Endothelial cell of umbilical vein (primary cell): ENCODE data around the gene SNX25. TPM values are rescaled to one million over a fixed set of nuclear protein-coding genes. Genes with fewer than 3 reads are reported as not detected.

Experiments
- BruUV-seq: library from RNA; stranded (reverse); fragments of 400-500 nt; replicated peaks from 2 replicates; lab custom pipeline; 2021; lab: Mats Ljungman, UMichigan
- CTCF ChIA-PET: fragments of 300-600, 350-600 bp; sonication (Branson Sonifier 250); formaldehyde crosslinking; loops from one replicate; lab custom pipeline; 2021; ENCODE audit warnings: antibody characterized with exemption, inconsistent platforms; lab: Charles Lee
- POLR2A ChIA-PET: fragments of 300-600, 350-600 bp; sonication (Branson Sonifier 250); formaldehyde crosslinking; loops from one replicate; lab custom pipeline; 2021; ENCODE audit warnings: antibody characterized with exemption, inconsistent platforms; lab: Charles Lee
- DNase-seq: peaks from one replicate; pipeline ENCODE4 v3.0.0-alpha.2; 2011; ENCODE audit warnings: low read depth, low spot score
- FAIRE-seq: peaks from 2 replicates; lab custom pipeline; 2011; peaks lifted over from hg19 to GRCh38; lab: Jason Lieb, UNC
- H2AFZ ChIP-seq: 2 replicates; pipeline ENCODE4 v1.6.0; 2012; ENCODE audit warnings: low read depth, low read length, control low read depth, inconsistent platforms
- H3K27ac ChIP-seq: 2 replicates; pipeline ENCODE4 v1.5.1; 2011; ENCODE audit warnings: low read depth, mild to moderate bottlenecking, control low read depth, low read length, moderate library complexity; ENCODE audit not compliant: insufficient read depth
- H3K27me3 ChIP-seq, 2 experiments: 2 replicates each; pipeline versions ENCODE4 v1.6.0 to v1.6.1; 2011; ENCODE audit warnings: low read length in 2 of 2, mixed read lengths in 1 of 2; ENCODE audit not compliant: control insufficient read depth in 2 of 2, insufficient read depth in 2 of 2
- H3K36me3 ChIP-seq, 2 experiments: 2 replicates in 1 of 2; 3 replicates in 1 of 2; pipeline ENCODE4 v1.5.1; 2011; ENCODE audit warnings: low read length in 2 of 2, mild to moderate bottlenecking in 1 of 2, moderate library complexity in 1 of 2; ENCODE audit not compliant: control insufficient read depth in 2 of 2, insufficient read depth in 2 of 2; ENCODE audit errors: extremely low read depth in 1 of 2
- H3K4me1 ChIP-seq: 3 replicates; pipeline ENCODE4 v1.5.1; 2011; ENCODE audit warnings: mild to moderate bottlenecking, low read length; ENCODE audit not compliant: control insufficient read depth, insufficient read depth; ENCODE audit errors: extremely low read depth
- H3K4me2 ChIP-seq: 2 replicates; pipeline ENCODE4 v1.6.1; 2011; ENCODE audit warnings: low read length, control low read depth, mixed read lengths; ENCODE audit not compliant: insufficient read depth
- H3K4me3 ChIP-seq, 3 experiments: fragments of 200-600 bp in 1 of 3; sonication (generic), shearing (Covaris generic) in 1 of 3; replicated peaks in 1 of 3; 2 replicates each; pipeline ENCODE4 v1.5.1; 2011 to 2016; ENCODE audit warnings: control low read depth in 3 of 3, low read length in 3 of 3, mild to moderate bottlenecking in 2 of 3, inconsistent platforms in 1 of 3, low read depth in 1 of 3, moderate library complexity in 1 of 3; ENCODE audit not compliant: insufficient read depth in 1 of 3
- H3K79me2 ChIP-seq: 2 replicates; pipeline ENCODE4 v1.6.0; 2012; ENCODE audit warnings: low read length, inconsistent platforms; ENCODE audit not compliant: control insufficient read depth, insufficient read depth
- H3K9ac ChIP-seq: replicated peaks from 2 replicates; pipeline ENCODE3; 2011; ENCODE audit warnings: low read length, control low read depth; ENCODE audit not compliant: insufficient read depth; ENCODE audit errors: extremely low read depth
- H3K9me1 ChIP-seq: replicated peaks from 3 replicates; pipeline ENCODE4 v1.6.0; 2011; ENCODE audit warnings: mild to moderate bottlenecking, low read length; ENCODE audit not compliant: control insufficient read depth, insufficient read depth; ENCODE audit errors: extremely low read depth
- H3K9me3 ChIP-seq: replicated peaks from 2 replicates; pipeline ENCODE4 v1.5.1; 2012; ENCODE audit warnings: low read length, inconsistent platforms; ENCODE audit not compliant: control insufficient read depth, insufficient read depth
- H4K20me1 ChIP-seq: replicated peaks from 2 replicates; pipeline ENCODE3; 2011; ENCODE audit warnings: mild to moderate bottlenecking, low read length; ENCODE audit not compliant: control insufficient read depth, insufficient read depth; ENCODE audit errors: extremely low read depth
- CTCF ChIP-seq, 2 donors: IDR thresholded peaks; 1 replicate in 1 of 2; 2 replicates in 1 of 2; pipeline ENCODE4 v1.5.1; 2011; ENCODE audit warnings: low read length in 2 of 2, mild to moderate bottlenecking in 2 of 2, moderate library complexity in 2 of 2, control low read depth in 1 of 2, inconsistent platforms in 1 of 2, low read depth in 1 of 2; ENCODE audit not compliant: insufficient read depth in 1 of 2; ENCODE audit errors: extremely low read depth in 1 of 2
- JUN ChIP-seq: IDR thresholded peaks from 2 replicates; pipeline ENCODE4 v1.6.1; 2011; ENCODE audit warnings: borderline replicate concordance, low read depth; ENCODE audit not compliant: insufficient read length, insufficient read depth
- MYC ChIP-seq: IDR thresholded peaks from one replicate; pipeline ENCODE4 v1.6.1; 2011; ENCODE audit warnings: mild to moderate bottlenecking, low read depth, low read length
- POLR2AphosphoS5 ChIP-seq: IDR thresholded peaks from 2 replicates; pipeline ENCODE4 v1.6.1; 2012; ENCODE audit warnings: low read depth, mild to moderate bottlenecking, control low read depth, low read length, moderate library complexity; ENCODE audit not compliant: insufficient read depth
- dilution Hi-C: fragments of 300-500 bp; cut with MboI; formaldehyde crosslinking; loops from one replicate; pipeline ENCODE4 v1.15.0; 2019; ENCODE audit warnings: low sequenced_read_pairs; ENCODE audit not compliant: extremely low pct_ligation_motif_present
- intact Hi-C: fragments of 100-400 bp; cut with micrococcal nuclease; formaldehyde crosslinking; loops from one replicate; pipeline ENCODE4 v1.10.0; 2022
- polyA plus RNA-seq, 4 experiments: library from polyadenylated mRNA; depleted of rRNA in 3 of 4; stranded (reverse) in 3 of 4; unstranded in 1 of 4; fragments of >200 nt; gene quantifications; 2 replicates each; pipeline versions ENCODE4 v1.2.1 to v1.2.3, GENCODE V29; 2011 to 2012; ENCODE audit warnings: missing spikeins in 1 of 4
- total RNA-seq: library from RNA; stranded (reverse); gene quantifications from 2 replicates; pipeline ENCODE4 v1.2.3, GENCODE V29; 2021

The SNX25 gene
- total and polyA plus RNA-seq, 2 donors (not counting 3 experiments of a cell fraction or from before 2014, with no cell fraction given), result 6.6 to 16.1 TPM

- TF ChIP-seq JUN (no peak), POLR2AphosphoS5 (no peak), CTCF (IDR thresholded peaks at IDR 0.05; ENCODE audit: extremely low read depth in 1 of 2, insufficient read depth in 1 of 2, low read depth in 1 of 2, low read length in 2 of 2) (no peak), MYC (no peak)
- no peaks in the 10 kb centered on the region for H3K27me3 ChIP-seq
- no peak overlapping the region for H2AFZ ChIP-seq
- H3K4me3 ChIP-seq, result peak overlapping the region in 1 of 3 experiments; percentile 87
- H3K4me2 ChIP-seq, result peak overlapping the region; percentile 99
- peaks cover 29% of the 10 kb centered on the region for H3K4me1 ChIP-seq
- H3K9me1 ChIP-seq, result no peaks in the 10 kb centered on the region
- BruUV-seq, result no TSS peak
- H3K9me3 ChIP-seq, result no peaks in the 10 kb centered on the region
- no peaks in the 10 kb centered on the region for H3K79me2 ChIP-seq
- H4K20me1 ChIP-seq, result no peaks in the 10 kb centered on the region
- ChIA-PET CTCF (interaction anchor here (1.0 to 4.2 kb wide), 6 partner anchors 9 to 643 kb away, joined by 3 to 24 read pairs (median 10); partner anchors contain the start of gene UFSP2), POLR2A (no interaction called here)
- no peaks in the 10 kb centered on the region for H3K36me3 ChIP-seq
- intact Hi-C loops (loop anchor here (1.0 to 5.0 kb wide), 3 partner anchors 9 to 643 kb away; no protein-coding TSS in a partner anchor), dilution Hi-C loops (loop anchor here (25.0 kb wide), 1 partner anchor 107 kb away; no protein-coding TSS in a partner anchor)
- peak overlapping the region; percentile 95 for H3K9ac ChIP-seq
- DNase-seq, result peak; percentile 28
- H3K27ac ChIP-seq, result peak overlapping the region; percentile 96
- no peak for FAIRE-seq
Observed at GRCh38 chr4:185394568-185395237, 185.3 kb downstream of the SNX25 start.
